Small intestine (tissue), 16 donors: ENCODE results near the gene HOXB13. TPM values are rescaled to one million over a fixed set of nuclear protein-coding genes. Genes with fewer than 3 reads are reported as not detected.

Experiments
- DNase-seq, 2 donors: peaks; one replicate each; pipeline versions ENCODE4 v3.0.0 to v3.0.0-alpha.2; 2013
- FAIRE-seq: peaks from 2 replicates; lab custom pipeline; 2012; peaks lifted over from hg19 to GRCh38; lab: Jason Lieb, UNC
- H3K27ac ChIP-seq, 3 donors: one replicate each; pipeline ENCODE4 v1.5.1; 2013; ENCODE audit warnings: low read length in 2 of 3, mild to moderate bottlenecking in 2 of 3, control low read depth in 1 of 3, inconsistent platforms in 1 of 3, low read depth in 1 of 3, moderate library complexity in 1 of 3
- H3K27me3 ChIP-seq, 3 donors: one replicate each; pipeline ENCODE4 v1.6.1; 2013; ENCODE audit warnings: low read length in 3 of 3, inconsistent platforms in 1 of 3; ENCODE audit not compliant: control insufficient read depth in 3 of 3, insufficient read depth in 3 of 3
- H3K36me3 ChIP-seq, 3 donors: one replicate each; pipeline ENCODE4 v1.6.1; 2013; ENCODE audit warnings: low read length in 3 of 3, inconsistent platforms in 1 of 3, low read depth in 1 of 3, mild to moderate bottlenecking in 1 of 3, moderate library complexity in 1 of 3; ENCODE audit not compliant: control insufficient read depth in 3 of 3, insufficient read depth in 2 of 3
- H3K4me1 ChIP-seq, 3 donors: one replicate each; pipeline ENCODE4 v1.6.1; 2013; ENCODE audit warnings: low read length in 2 of 3, inconsistent platforms in 1 of 3, low read depth in 1 of 3, mild to moderate bottlenecking in 1 of 3, moderate library complexity in 1 of 3; ENCODE audit not compliant: control insufficient read depth in 3 of 3, insufficient read depth in 2 of 3
- H3K4me3 ChIP-seq, 3 donors: one replicate each; pipeline ENCODE4 v1.5.1; 2013; ENCODE audit warnings: low read length in 3 of 3, control low read depth in 1 of 3, inconsistent platforms in 1 of 3, low read depth in 1 of 3, mild to moderate bottlenecking in 1 of 3, moderate library complexity in 1 of 3
- H3K9me3 ChIP-seq, 2 donors: one replicate each; pipeline ENCODE4 v1.6.1; 2013; ENCODE audit warnings: low read depth in 1 of 2, low read length in 1 of 2; ENCODE audit not compliant: control insufficient read depth in 2 of 2, insufficient read depth in 1 of 2
- WGBS, 3 donors: extraction: QIAGEN DNeasy Blood & Tissue Kit; methylation state at CpG; one replicate each; pipeline ENCODE4 v1.1.7; 2013; 5-methylcytosine and 5-hydroxymethylcytosine counted together
- long read RNA-seq, 10 donors: transcript quantifications; one replicate each; lab custom pipeline, GENCODE V29; 2026
- polyA plus RNA-seq, 4 donors: library from polyadenylated mRNA; stranded (reverse) in 3 of 4; unstranded in 1 of 4; fragments of 200-250 nt in 3 of 4; fragments of 120-200 nt in 1 of 4; gene quantifications; one replicate each; pipeline versions ENCODE4 v1.2.1 to v1.2.3, GENCODE V29; 2013
- donor health status: healthy with polysubstance abuse.
- donor health status: control.
- donor health status: control.
- donor health status: Bipolar disorder and iron deficiency.
- donor health status: healthy.

Gene HOXB13
- under 1 TPM in 1 of 4 donors, not detected in 3; 0.22 TPM for polyA plus RNA-seq
- long read RNA-seq, donor 1, result 0 reads
- long read RNA-seq, donor 2, result 0 reads
- long read RNA-seq, donor 3, result 0 reads
- long read RNA-seq, donor 4, result 0 reads
- long read RNA-seq, donor 5, result 0 reads
- long read RNA-seq, donor 6, result 0 reads
- long read RNA-seq, donor 7, result 0 reads
- long read RNA-seq, donor 8, result 0 reads
- long read RNA-seq, donor 9, result 0 reads
- long read RNA-seq, donor 10, result 0 reads

GRCh38 chr17:48728232-48729231 is at the start of gene HOXB13:
Gene HOXB13, minus strand, starts transcription at chr17:48728750. Its CDS starts 157 bp downstream, at chr17:48728593.
- H3K4me3 ChIP-seq, result peak within 1 kb of the TSS; percentile 1 to 25 (median 22)
- H3K27me3 ChIP-seq, result peaks cover 0 to 99% (median 61%) of the 10 kb centered on the region in 3 donors
- FAIRE-seq (no peak), DNase-seq (peak in 1 of 2 donors; percentile 62)
- WGBS, 3 donors, result 5 to 6% (median 5%) methylated on average over 51 to 55 of the region's 55 CpGs
- H3K4me1 ChIP-seq, result peaks cover 2 to 15% (median 3%) of the 10 kb centered on the region in 3 donors
- H3K9me3 ChIP-seq, result no peaks in the 10 kb centered on the region
- no peaks in the 10 kb centered on the region for H3K36me3 ChIP-seq
- peak within 1 kb of the TSS in 1 of 3 donors; percentile 25 for H3K27ac ChIP-seq

GRCh38 chr17:48776602-48777001 is 48.1 kb upstream of the HOXB13 start:
- H3K27me3 ChIP-seq, result no peaks in the 10 kb centered on the region
- H3K36me3 ChIP-seq, result no peaks in the 10 kb centered on the region
- no peak overlapping the region for H3K27ac ChIP-seq
- FAIRE-seq, result no peak
- no peak overlapping the region for H3K4me3 ChIP-seq
- no peaks in the 10 kb centered on the region for H3K4me1 ChIP-seq
- peaks cover 0 to 5% of the 10 kb centered on the region in 2 donors for H3K9me3 ChIP-seq
- DNase-seq, result no peak

GRCh38 chr17:48773245-48773644 is 44.7 kb upstream of the HOXB13 start:
- Histone ChIP-seq H3K27me3 (no peaks in the 10 kb centered on the region), H3K4me1 (no peaks in the 10 kb centered on the region), H3K36me3 (no peaks in the 10 kb centered on the region), H3K4me3 (no peak overlapping the region), H3K27ac (no peak overlapping the region), H3K9me3 (peaks cover 0 to 5% of the 10 kb centered on the region in 2 donors)
- WGBS, 3 donors, result 69 to 81% (median 70%) methylated on average over 3 of the region's 3 CpGs
- FAIRE-seq, result no peak
- no peak for DNase-seq

- DNase-seq (no peak), FAIRE-seq (no peak)
- Histone ChIP-seq H3K27ac (no peak overlapping the region), H3K36me3 (no peaks in the 10 kb centered on the region), H3K27me3 (no peaks in the 10 kb centered on the region), H3K9me3 (peaks cover 0 to 2% of the 10 kb centered on the region in 2 donors), H3K4me1 (no peaks in the 10 kb centered on the region), H3K4me3 (no peak overlapping the region)
- WGBS, 3 donors, result 61 to 73% (median 61%) methylated on average over 3 of the region's 3 CpGs
Observed at GRCh38 chr17:48770954-48771353, 42.4 kb upstream of the HOXB13 start.

GRCh38 chr17:48769009-48769675 is 40.6 kb upstream of the HOXB13 start:
- 81 to 83% (median 83%) methylated on average over 5 of the region's 5 CpGs for WGBS, 3 donors
- no peaks in the 10 kb centered on the region for H3K27me3 ChIP-seq
- no peak for FAIRE-seq

GRCh38 chr17:48767263-48767774 is 38.8 kb upstream of the HOXB13 start:
- FAIRE-seq, result no peak
- 70 to 76% (median 70%) methylated on average over 4 of the region's 4 CpGs for WGBS, 3 donors
- no peaks in the 10 kb centered on the region for H3K9me3 ChIP-seq
- H3K27me3 ChIP-seq, result peaks cover 0 to under 1% (median 0%) of the 10 kb centered on the region in 3 donors
- DNase-seq, result no peak
- no peak overlapping the region for H3K4me3 ChIP-seq
- peaks cover 0 to under 1% (median 0%) of the 10 kb centered on the region in 3 donors for H3K36me3 ChIP-seq
- no peak overlapping the region for H3K27ac ChIP-seq
- H3K4me1 ChIP-seq, result no peaks in the 10 kb centered on the region

More at GRCh38 chr17:48769009-48769675, 40.6 kb upstream of the HOXB13 start:
- Histone ChIP-seq H3K27ac (no peak overlapping the region), H3K4me3 (no peak overlapping the region), H3K9me3 (no peaks in the 10 kb centered on the region), H3K36me3 (no peaks in the 10 kb centered on the region), H3K4me1 (no peaks in the 10 kb centered on the region)
- no peak for DNase-seq

GRCh38 chr17:48761114-48761513 is 32.6 kb upstream of the HOXB13 start:
- WGBS, 3 donors, result 70 to 79% (median 74%) methylated on average over 6 of the region's 6 CpGs
- DNase-seq, result no peak

GRCh38 chr17:48760411-48760810 is 31.9 kb upstream of the HOXB13 start:
- Histone ChIP-seq H3K27me3 (peaks cover 0 to 40% (median 22%) of the 10 kb centered on the region in 3 donors), H3K4me1 (no peaks in the 10 kb centered on the region), H3K27ac (no peak overlapping the region), H3K9me3 (no peaks in the 10 kb centered on the region), H3K4me3 (no peak overlapping the region), H3K36me3 (peaks cover 0 to 3% (median 0%) of the 10 kb centered on the region in 3 donors)
- 10 to 41% (median 22%) methylated on average over 4 of the region's 4 CpGs for WGBS, 3 donors
- DNase-seq (peak in 1 of 2 donors; percentile 74), FAIRE-seq (no peak)

More at GRCh38 chr17:48761114-48761513, 32.6 kb upstream of the HOXB13 start:
- Histone ChIP-seq H3K9me3 (no peaks in the 10 kb centered on the region), H3K4me3 (no peak overlapping the region), H3K36me3 (peaks cover 0 to 3% (median 0%) of the 10 kb centered on the region in 3 donors), H3K27me3 (peaks cover 0 to 33% (median 22%) of the 10 kb centered on the region in 3 donors), H3K4me1 (no peaks in the 10 kb centered on the region), H3K27ac (no peak overlapping the region)
- no peak for FAIRE-seq
